ENCODE data around the gene IRF4.
"Not testable (repeated sequence)": the region's sequence is repeated elsewhere in the genome, so short reads cannot be mapped to it uniquely, and the experiment has no call there.

The IRF4 gene

DNA sequence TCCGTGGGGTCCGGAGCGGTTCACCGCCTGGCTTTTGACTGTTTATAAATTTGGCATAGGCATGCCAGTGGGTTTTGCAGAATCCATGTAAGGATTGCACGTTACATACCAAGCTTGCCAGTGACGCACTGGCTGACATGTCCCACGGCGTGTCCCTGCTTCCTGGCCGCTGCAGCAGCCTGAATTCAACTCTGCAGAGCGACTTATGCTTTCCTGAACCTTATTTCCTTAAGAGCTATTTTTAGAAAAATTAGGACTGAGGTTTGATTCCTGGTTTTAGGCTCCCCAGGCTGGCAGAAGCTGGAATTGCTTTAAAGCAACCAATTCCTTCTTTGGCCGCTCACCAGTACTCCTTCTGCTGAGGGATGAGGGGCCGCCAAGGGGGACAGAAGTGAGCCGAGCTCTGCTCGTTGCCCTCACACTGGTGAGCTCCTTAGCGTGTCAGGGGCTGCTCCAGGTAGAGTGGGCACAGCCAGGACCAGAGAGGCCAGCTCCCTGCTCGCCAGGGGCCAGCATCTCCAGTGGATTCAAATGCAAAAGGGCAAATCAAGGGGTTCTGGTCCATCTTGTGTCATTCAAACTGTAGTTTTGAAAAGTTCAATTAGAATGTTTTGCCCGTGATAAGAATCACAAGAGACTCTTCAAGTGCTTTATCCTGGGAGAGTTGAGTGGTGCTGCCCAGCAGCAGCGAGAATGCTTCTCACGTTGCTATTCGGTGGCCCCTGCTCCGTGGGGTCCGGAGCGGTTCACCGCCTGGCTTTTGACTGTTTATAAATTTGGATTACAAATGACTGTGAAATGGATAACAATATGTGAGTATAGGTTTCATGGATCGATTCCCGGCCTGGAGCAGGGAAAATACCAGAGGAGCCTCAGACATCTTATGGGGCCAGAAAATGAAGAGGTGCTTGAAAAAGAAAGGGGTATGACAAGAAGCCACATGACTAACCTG, 17.5 kb upstream of the IRF4 start:
- H3K4me3 ChIP-seq (ENCODE audit: low read depth, low read length): no peak overlapping the region
- TF ChIP-seq, protein P1, sequence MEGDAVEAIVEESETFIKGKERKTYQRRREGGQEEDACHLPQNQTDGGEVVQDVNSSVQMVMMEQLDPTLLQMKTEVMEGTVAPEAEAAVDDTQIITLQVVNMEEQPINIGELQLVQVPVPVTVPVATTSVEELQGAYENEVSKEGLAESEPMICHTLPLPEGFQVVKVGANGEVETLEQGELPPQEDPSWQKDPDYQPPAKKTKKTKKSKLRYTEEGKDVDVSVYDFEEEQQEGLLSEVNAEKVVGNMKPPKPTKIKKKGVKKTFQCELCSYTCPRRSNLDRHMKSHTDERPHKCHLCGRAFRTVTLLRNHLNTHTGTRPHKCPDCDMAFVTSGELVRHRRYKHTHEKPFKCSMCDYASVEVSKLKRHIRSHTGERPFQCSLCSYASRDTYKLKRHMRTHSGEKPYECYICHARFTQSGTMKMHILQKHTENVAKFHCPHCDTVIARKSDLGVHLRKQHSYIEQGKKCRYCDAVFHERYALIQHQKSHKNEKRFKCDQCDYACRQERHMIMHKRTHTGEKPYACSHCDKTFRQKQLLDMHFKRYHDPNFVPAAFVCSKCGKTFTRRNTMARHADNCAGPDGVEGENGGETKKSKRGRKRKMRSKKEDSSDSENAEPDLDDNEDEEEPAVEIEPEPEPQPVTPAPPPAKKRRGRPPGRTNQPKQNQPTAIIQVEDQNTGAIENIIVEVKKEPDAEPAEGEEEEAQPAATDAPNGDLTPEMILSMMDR (IDR thresholded peaks at IDR 0.05; ENCODE audit: borderline replicate concordance, insufficient read depth, low read depth, low read length): no peak

DNA sequence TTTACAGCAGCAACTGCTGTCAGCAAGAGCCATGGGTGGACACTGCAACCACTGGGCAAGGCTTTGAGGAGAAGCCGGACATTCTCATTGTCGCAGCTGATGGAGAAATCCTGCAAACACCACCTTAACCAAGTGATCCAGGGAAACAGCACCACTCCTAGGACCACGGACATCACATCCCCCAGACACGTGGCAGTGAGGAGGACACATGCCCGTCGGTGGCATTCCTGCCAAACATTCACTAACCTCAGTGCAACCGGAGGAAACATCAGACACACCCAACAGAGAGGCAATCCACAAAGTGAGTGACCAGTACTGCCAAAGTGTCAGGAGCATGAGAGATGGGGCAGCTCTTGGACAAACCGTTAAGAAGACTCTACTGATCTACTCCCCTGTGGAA, 16.6 kb upstream of the IRF4 start:
- TF ChIP-seq, protein P1 (IDR thresholded peaks at IDR 0.05; ENCODE audit: borderline replicate concordance, insufficient read depth, low read depth, low read length): no peak

DNA sequence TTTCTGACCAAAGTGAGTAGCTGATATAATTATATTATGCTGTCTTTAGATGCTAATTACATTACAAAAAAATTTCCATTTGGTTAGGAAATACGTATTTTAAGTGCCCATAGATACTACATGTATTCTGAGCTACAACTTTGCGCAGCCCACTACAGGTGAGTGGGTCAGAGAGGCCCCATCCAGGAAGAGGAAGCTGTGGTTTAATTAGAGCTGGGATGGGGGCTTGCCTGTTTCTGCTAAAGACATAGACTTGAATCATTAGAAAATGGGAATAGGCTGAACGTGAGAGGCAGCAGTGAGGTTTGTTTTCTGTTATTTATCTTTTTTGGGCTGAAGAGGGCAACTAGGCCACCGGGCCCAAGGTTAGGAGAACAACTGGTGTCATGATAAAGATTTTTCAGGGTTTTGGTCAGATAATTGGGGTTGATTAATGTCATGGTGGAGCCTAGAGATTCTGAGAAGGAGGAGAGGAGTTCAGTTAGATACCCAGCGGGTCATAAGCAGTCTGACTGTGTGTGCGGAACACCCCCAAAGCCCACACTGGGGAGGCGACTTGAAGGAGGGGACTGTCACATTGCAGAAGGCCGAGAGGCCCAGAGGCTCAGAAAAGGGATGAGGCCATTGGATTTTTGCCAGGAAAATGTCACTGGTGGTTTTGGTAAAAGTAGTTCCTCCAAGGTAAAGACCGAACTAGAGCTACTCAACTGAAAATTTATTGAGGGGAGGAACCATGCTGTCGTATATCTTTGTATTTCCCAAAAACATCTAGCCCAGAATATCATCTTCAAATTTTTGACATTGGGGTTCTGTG, 14.5 kb upstream of the IRF4 start:
- TF ChIP-seq, protein P1 (IDR thresholded peaks at IDR 0.05; ENCODE audit: borderline replicate concordance, insufficient read depth, low read depth, low read length): no peak
- no peak overlapping the region for H3K4me3 ChIP-seq (ENCODE audit: low read depth, low read length)

More for the DNA sequence above, 16.6 kb upstream of the IRF4 start:
- no peak overlapping the region for H3K4me3 ChIP-seq (ENCODE audit: low read depth, low read length)

DNA sequence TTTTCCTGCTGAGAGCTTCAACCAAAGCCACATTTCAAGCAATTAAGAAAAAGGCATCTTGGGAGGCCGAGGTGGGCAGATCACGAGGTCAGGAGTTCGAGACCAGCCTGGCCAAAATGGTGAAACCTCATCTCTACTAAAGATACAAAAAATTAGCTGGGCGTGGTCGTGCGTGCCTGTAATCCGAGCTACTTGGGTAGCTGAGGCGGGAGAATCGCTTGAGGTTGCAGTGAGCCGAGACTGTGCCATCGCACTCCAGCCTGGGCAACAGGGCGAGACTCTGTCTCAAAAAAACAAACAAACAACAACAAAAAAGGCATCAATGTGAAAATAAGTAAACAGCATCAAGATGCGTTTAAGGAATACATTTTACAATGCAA, 13.9 kb upstream of the IRF4 start:
- not testable (repeated sequence) for H3K4me3 ChIP-seq (ENCODE audit: low read depth, low read length)

DNA sequence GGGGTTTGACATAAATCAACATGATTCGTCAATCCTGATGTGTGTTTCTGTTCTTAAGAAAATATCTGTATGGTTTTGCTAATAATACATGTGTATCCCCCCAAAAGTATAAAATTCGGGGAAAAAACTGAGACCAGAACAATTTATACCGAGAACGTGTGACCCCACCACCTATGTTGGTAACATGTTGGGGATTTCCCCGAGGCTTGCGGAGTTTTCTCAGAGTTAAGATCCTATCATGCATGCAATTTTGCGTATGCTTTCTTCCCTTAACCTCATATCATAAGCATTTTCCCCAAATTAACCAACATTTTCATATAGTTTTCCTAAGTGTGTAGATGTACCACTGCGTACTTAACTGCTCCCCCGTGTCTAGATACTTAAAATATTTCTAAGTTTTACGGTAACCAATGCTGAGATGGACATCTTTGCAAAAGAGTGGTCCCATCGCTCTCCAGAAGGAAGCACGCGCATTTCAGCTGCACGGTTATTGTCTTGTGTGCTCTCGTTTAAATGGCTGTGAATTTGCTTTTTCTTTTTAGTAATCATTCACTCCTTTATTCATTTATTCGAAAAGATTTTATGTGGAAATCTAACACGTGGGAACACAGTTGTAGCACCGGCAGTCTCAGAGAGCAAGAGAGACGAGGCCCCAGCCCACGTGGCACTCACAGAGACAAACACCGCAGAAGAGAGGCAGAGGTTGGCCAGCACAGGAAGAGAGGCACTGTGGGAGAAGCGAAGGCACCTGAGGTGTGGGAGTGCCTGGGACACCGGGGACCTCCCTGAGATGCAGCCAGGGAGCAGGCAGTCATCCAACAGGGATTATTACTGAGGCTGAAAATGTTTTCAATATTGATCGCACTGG, 13.2 kb upstream of the IRF4 start:
- TF ChIP-seq, protein P1 (IDR thresholded peaks at IDR 0.05; ENCODE audit: borderline replicate concordance, insufficient read depth, low read depth, low read length): no peak
- no peak overlapping the region for H3K4me3 ChIP-seq (ENCODE audit: low read depth, low read length)

DNA sequence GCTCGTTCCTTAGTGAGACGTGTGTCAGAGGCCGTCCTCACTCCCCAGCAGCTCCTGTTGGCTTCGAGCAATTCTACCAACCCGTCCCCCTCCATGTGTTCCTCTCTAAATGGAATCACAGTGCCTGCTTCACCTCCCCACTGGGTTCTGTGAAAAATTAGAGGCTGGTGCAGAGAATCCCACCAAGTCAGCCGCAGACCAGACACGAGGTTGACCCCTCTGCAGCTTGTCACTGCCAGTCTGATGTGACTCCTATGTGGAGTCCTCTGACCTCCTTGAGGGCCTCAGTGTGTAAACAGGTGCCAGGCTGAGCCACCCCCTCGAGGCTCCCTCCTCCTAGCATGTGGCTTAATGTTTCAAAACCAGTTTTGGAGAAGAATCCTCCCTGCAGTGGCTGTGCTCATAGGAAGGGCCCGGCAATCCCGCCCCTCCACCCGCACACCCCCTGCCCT, 12.6 kb upstream of the IRF4 start:
- TF ChIP-seq, protein P1 (IDR thresholded peaks at IDR 0.05; ENCODE audit: borderline replicate concordance, insufficient read depth, low read depth, low read length): no peak

More for the DNA sequence above, 12.6 kb upstream of the IRF4 start:
- no peak overlapping the region for H3K4me3 ChIP-seq (ENCODE audit: low read depth, low read length)
